ENCODE measurements around the gene LRRC19.

GRCh38 chr9:26945591-26945990 lies 59.9 kb downstream of the LRRC19 start:
- TF ChIP-seq CTCF (conservative IDR thresholded peaks at IDR 0.05; ENCODE audit: low read depth, low read length): no peak
- TF ChIP-seq EZH2 (IDR thresholded peaks at IDR 0.05; ENCODE audit: borderline replicate concordance, low read depth, low read length, poor library complexity, severe bottlenecking): no peak
